GM18508 (cell line): ENCODE results near the gene ZNG1B.
"Not testable (repeated sequence)": the region's sequence is repeated elsewhere in the genome, so short reads cannot be mapped to it uniquely, and the experiment has no call there.

Source experiments
- ATAC-seq: cut with Tn5 transposase; IDR thresholded peaks from one replicate; pipeline ENCODE4 v1.9.1; 2021; ENCODE audit warnings: moderate number of reproducible peaks; ENCODE audit not compliant: insufficient read depth, unreplicated experiment

ZNG1B gene

GRCh38 chr2:113503094-113504042 lies 65.9 kb downstream of the ZNG1B start:
- not testable (repeated sequence) for ATAC-seq

GRCh38 chr2:113504081-113504480 lies 66.6 kb downstream of the ZNG1B start:
- not testable (repeated sequence) for ATAC-seq

GRCh38 chr2:113507394-113508140 lies 70.1 kb downstream of the ZNG1B start:
- not testable (repeated sequence) for ATAC-seq

- ATAC-seq: not testable (repeated sequence)
Observed at GRCh38 chr2:113508187-113508586, 70.7 kb downstream of the ZNG1B start.

GRCh38 chr2:113510913-113511312 lies 73.4 kb downstream of the ZNG1B start:
- ATAC-seq: not testable (repeated sequence)

- not testable (repeated sequence) for ATAC-seq
Observed at GRCh38 chr2:113511859-113512258, 74.4 kb downstream of the ZNG1B start.

GRCh38 chr2:113515457-113515856 lies 78.0 kb downstream of the ZNG1B start:
- ATAC-seq: not testable (repeated sequence)

- ATAC-seq: not testable (repeated sequence)
Observed at GRCh38 chr2:113515995-113516394, 78.5 kb downstream of the ZNG1B start.

- ATAC-seq: not testable (repeated sequence)
Observed at GRCh38 chr2:113517025-113517424, 79.5 kb downstream of the ZNG1B start.

GRCh38 chr2:113520837-113521236 lies 83.3 kb downstream of the ZNG1B start:
- ATAC-seq: not testable (repeated sequence)

GRCh38 chr2:113521492-113521891 lies 84.0 kb downstream of the ZNG1B start:
- not testable (repeated sequence) for ATAC-seq

- ATAC-seq: not testable (repeated sequence)
Observed at GRCh38 chr2:113524986-113525385, 87.5 kb downstream of the ZNG1B start.

- ATAC-seq: peak; percentile 51
Observed at GRCh38 chr2:113527350-113528045, 90.0 kb downstream of the ZNG1B start.

GRCh38 chr2:113528126-113528525 lies 90.6 kb downstream of the ZNG1B start:
- ATAC-seq: not testable (repeated sequence)

GRCh38 chr2:113528904-113529303 lies 91.4 kb downstream of the ZNG1B start:
- not testable (repeated sequence) for ATAC-seq

GRCh38 chr2:113532991-113533390 lies 95.5 kb downstream of the ZNG1B start:
- not testable (repeated sequence) for ATAC-seq

GRCh38 chr2:113536573-113536972 lies 99.1 kb downstream of the ZNG1B start:
- ATAC-seq: not testable (repeated sequence)

- not testable (repeated sequence) for ATAC-seq
Observed at GRCh38 chr2:113540834-113541203, 103.3 kb downstream of the ZNG1B start.

- ATAC-seq: not testable (repeated sequence)
Observed at GRCh38 chr2:113541204-113541975, 103.9 kb downstream of the ZNG1B start.
